ENCODE results near the gene BEGAIN. TPM values are rescaled to one million over a fixed set of nuclear protein-coding genes. Genes with fewer than 3 reads are reported as not detected.

The BEGAIN gene
- total and polyA plus RNA-seq, 4 donors = 0.27 to 1.6 (median 1.3) TPM

- peaks cover 0 to 5% (median 0%) of the 10 kb centered on the region in 4 donors for H3K9me3 ChIP-seq (ENCODE audit: control insufficient read depth in 4 of 4, insufficient read depth in 3 of 4, low read length in 3 of 4)
- no peaks in the 10 kb centered on the region for H3K4me1 ChIP-seq (ENCODE audit: control insufficient read depth in 5 of 5, insufficient read depth in 5 of 5, low read length in 5 of 5)
- DNase-seq (no peak), ATAC-seq (ENCODE audit: insufficient read depth, low FRiP score) (no peak)
- no peak for TF ChIP-seq CTCF (IDR thresholded peaks at IDR 0.05; ENCODE audit: control extremely low read depth, extremely low read depth)
- H3K4me3 ChIP-seq = no peak overlapping the region
- H3K27ac ChIP-seq (ENCODE audit: low read depth in 1 of 2, low read length in 1 of 2) = no peak overlapping the region
- no peaks in the 10 kb centered on the region for H3K36me3 ChIP-seq (ENCODE audit: control insufficient read depth in 4 of 4, insufficient read depth in 4 of 4, low read length in 4 of 4)
- H3K9ac ChIP-seq (ENCODE audit: insufficient read depth in 1 of 2, low read length in 2 of 2) = no peak overlapping the region
- peaks cover 0 to 7% (median 6%) of the 10 kb centered on the region in 3 donors for H3K27me3 ChIP-seq (ENCODE audit: control insufficient read depth in 3 of 3, insufficient read depth in 3 of 3, low read length in 2 of 3)
- WGBS, 2 donors = 73 to 82% methylated on average over 10 of the region's 10 CpGs
Observed at GRCh38 chr14:100633406-100633805, 46.2 kb upstream of the BEGAIN start.

GRCh38 chr14:100629696-100630095 lies 42.5 kb upstream of the BEGAIN start:
- H3K4me3 ChIP-seq = no peak overlapping the region
- H3K36me3 ChIP-seq (ENCODE audit: control insufficient read depth in 4 of 4, insufficient read depth in 4 of 4, low read length in 4 of 4) = no peaks in the 10 kb centered on the region
- ATAC-seq (ENCODE audit: insufficient read depth, low FRiP score) = no peak
- no peak for DNase-seq
- no peaks in the 10 kb centered on the region for H3K4me1 ChIP-seq (ENCODE audit: control insufficient read depth in 5 of 5, insufficient read depth in 5 of 5, low read length in 5 of 5)
- no peak overlapping the region for H3K9ac ChIP-seq (ENCODE audit: insufficient read depth in 1 of 2, low read length in 2 of 2)
- peaks cover 0 to 7% (median 6%) of the 10 kb centered on the region in 3 donors for H3K27me3 ChIP-seq (ENCODE audit: control insufficient read depth in 3 of 3, insufficient read depth in 3 of 3, low read length in 2 of 3)
- WGBS, 2 donors = 82 to 93% methylated on average over 15 of the region's 15 CpGs
- no peak overlapping the region for H3K27ac ChIP-seq (ENCODE audit: low read depth in 1 of 2, low read length in 1 of 2)
- peaks cover 0 to 7% (median 0%) of the 10 kb centered on the region in 4 donors for H3K9me3 ChIP-seq (ENCODE audit: control insufficient read depth in 4 of 4, insufficient read depth in 3 of 4, low read length in 3 of 4)
- no peak for TF ChIP-seq CTCF (IDR thresholded peaks at IDR 0.05; ENCODE audit: control extremely low read depth, extremely low read depth)

- H3K4me1 ChIP-seq (ENCODE audit: control insufficient read depth in 5 of 5, insufficient read depth in 5 of 5, low read length in 5 of 5) = no peaks in the 10 kb centered on the region
- 78 to 86% methylated on average over 12 to 13 of the region's 13 CpGs for WGBS, 2 donors
Observed at GRCh38 chr14:100629098-100629497, 41.9 kb upstream of the BEGAIN start.

More at GRCh38 chr14:100629098-100629497, 41.9 kb upstream of the BEGAIN start:
- no peak overlapping the region for H3K4me3 ChIP-seq
- no peaks in the 10 kb centered on the region for H3K36me3 ChIP-seq (ENCODE audit: control insufficient read depth in 4 of 4, insufficient read depth in 4 of 4, low read length in 4 of 4)
- DNase-seq = no peak
- no peak for TF ChIP-seq CTCF (IDR thresholded peaks at IDR 0.05; ENCODE audit: control extremely low read depth, extremely low read depth)
- ATAC-seq (ENCODE audit: insufficient read depth, low FRiP score) = no peak
- H3K9me3 ChIP-seq (ENCODE audit: control insufficient read depth in 4 of 4, insufficient read depth in 3 of 4, low read length in 3 of 4) = peaks cover 0 to 7% (median 0%) of the 10 kb centered on the region in 4 donors
- H3K27ac ChIP-seq (ENCODE audit: low read depth in 1 of 2, low read length in 1 of 2) = no peak overlapping the region
- peaks cover 0 to 6% (median 3%) of the 10 kb centered on the region in 3 donors for H3K27me3 ChIP-seq (ENCODE audit: control insufficient read depth in 3 of 3, insufficient read depth in 3 of 3, low read length in 2 of 3)
- H3K9ac ChIP-seq (ENCODE audit: insufficient read depth in 1 of 2, low read length in 2 of 2) = no peak overlapping the region

Measured in lung (tissue), 12 donors.